ENCODE results near the gene VWA8.

DNA sequence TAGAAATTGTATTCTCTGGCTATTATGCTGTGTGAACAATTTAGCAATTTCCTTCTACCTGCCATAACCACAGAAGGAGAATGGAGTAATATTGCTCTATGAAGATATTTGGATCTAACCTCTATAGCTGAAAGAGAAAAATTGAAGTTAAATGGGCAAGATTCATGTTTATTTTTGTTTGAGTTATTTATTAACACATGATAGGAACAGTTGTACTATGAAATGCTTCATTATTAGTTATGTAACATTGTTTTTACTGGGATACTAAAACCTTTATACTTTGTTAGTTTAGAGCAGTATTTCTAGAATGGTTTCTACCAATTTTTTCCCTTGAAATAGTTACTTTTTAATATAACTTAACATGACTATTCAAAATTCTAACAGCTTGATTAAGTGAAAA, 27.3 kb upstream of the VWA8 start:
- no peak for TF ChIP-seq POLR2AphosphoS5 (IDR thresholded peaks at IDR 0.05; ENCODE audit: insufficient read depth in 1 of 2, low read depth in 1 of 2)
- TF ChIP-seq, protein P1, sequence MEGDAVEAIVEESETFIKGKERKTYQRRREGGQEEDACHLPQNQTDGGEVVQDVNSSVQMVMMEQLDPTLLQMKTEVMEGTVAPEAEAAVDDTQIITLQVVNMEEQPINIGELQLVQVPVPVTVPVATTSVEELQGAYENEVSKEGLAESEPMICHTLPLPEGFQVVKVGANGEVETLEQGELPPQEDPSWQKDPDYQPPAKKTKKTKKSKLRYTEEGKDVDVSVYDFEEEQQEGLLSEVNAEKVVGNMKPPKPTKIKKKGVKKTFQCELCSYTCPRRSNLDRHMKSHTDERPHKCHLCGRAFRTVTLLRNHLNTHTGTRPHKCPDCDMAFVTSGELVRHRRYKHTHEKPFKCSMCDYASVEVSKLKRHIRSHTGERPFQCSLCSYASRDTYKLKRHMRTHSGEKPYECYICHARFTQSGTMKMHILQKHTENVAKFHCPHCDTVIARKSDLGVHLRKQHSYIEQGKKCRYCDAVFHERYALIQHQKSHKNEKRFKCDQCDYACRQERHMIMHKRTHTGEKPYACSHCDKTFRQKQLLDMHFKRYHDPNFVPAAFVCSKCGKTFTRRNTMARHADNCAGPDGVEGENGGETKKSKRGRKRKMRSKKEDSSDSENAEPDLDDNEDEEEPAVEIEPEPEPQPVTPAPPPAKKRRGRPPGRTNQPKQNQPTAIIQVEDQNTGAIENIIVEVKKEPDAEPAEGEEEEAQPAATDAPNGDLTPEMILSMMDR (IDR thresholded peaks at IDR 0.05) = no peak
